Body of pancreas (tissue), 4 donors: ENCODE data around the gene BTBD9.

ENCODE experiments used
- CTCF ChIP-seq, 7 experiments: fragments of 450-650 bp in 4 of 7; fragments of 200-600 bp in 3 of 7; sonication (generic) in 3 of 7; IDR thresholded peaks; one replicate each; pipeline ENCODE4 v1.5.1; 2016 to 2019; ENCODE audit warnings: antibody characterized with exemption in 7 of 7
- POLR2A ChIP-seq, 3 donors: fragments of 450-650 bp; IDR thresholded peaks; one replicate each; pipeline ENCODE4 v1.6.1; 2016; ENCODE audit warnings: antibody characterized with exemption in 3 of 3, mild to moderate bottlenecking in 2 of 3

GRCh38 chr6:38207375-38207774 lies 432.4 kb downstream of the BTBD9 start:
- TF ChIP-seq CTCF (IDR thresholded peaks at IDR 0.05) (no peak), POLR2A (IDR thresholded peaks at IDR 0.05) (no peak)
